ENCODE data around the gene NPHP1. TPM values are rescaled to one million over a fixed set of nuclear protein-coding genes. Genes with fewer than 3 reads are reported as not detected.

Gene NPHP1
- total and polyA plus RNA-seq, 2 donors (not counting 1 experiment from before 2014, with no cell fraction given): 2.4 TPM

DNA sequence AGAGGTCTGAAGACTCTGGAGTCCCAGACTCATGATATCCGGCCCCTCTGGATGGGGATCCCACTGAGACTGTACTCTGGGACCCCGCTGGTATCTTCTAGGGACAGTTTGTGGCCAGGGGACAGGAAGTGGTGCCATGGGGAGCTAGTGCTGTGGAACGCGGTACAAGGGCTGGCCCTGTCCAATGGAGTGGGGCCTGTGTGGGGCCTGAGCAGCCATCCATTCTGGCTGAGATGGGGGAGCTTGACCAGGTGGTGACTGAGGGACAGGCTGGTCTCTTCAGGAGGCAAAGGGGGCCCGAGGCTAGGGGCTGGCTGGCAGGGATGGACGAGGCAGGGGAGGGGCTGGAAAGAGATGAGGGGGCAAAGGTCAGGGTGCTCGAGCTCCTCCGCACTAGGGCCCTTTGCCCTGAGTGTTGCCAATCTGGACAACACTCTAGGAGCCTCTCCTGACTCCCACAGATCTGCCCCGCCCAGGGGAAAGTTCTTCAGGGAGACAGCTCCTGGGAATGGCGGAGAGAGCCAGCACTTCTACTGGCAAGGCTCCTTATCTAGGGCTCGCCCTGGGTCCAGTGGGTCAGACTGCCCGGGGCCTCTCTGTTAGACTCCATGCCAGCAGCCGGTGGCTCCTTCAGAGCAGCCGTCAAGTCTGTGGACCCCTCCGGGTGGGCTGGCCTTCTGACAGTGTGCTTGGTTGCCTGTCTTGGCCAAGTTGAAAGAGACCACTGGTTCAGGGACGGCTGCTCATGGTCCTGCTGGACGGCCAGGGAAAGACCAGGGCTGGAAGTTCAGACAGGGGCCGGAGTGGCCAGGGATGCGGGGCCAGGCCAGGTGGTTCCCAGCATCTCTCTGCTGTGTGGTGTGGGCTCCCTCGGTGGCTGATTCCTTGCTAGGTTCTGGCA is 101.5 kb downstream of the NPHP1 start:
- Histone ChIP-seq H3K4me2 (replicated peaks; ENCODE audit: low read depth, low read length, poor library complexity, severe bottlenecking) (no peak overlapping the region), H3K27ac (ENCODE audit: low read length in 2 of 2) (no peak overlapping the region), H3K4me1 (ENCODE audit: control insufficient read depth in 2 of 2, insufficient read depth in 2 of 2, low read length in 2 of 2) (no peaks in the 10 kb centered on the region), H3K79me2 (ENCODE audit: control insufficient read depth, insufficient read depth, low read length) (no peaks in the 10 kb centered on the region), H4K20me1 (ENCODE audit: control insufficient read depth, insufficient read depth, low read length, poor library complexity, severe bottlenecking) (no peaks in the 10 kb centered on the region), H3K4me3 (ENCODE audit: control extremely low read depth in 1 of 5, extremely low read depth in 1 of 5, insufficient read depth in 1 of 5, low read depth in 2 of 5, low read length in 4 of 5) (no peak overlapping the region), H3K36me3 (replicated peaks in 1 of 2; ENCODE audit: control extremely low read depth in 1 of 2, control insufficient read depth in 1 of 2, extremely low read depth in 1 of 2, insufficient read depth in 2 of 2, low read length in 1 of 2) (no peaks in the 10 kb centered on the region), H3K9me3 (ENCODE audit: control extremely low read depth in 1 of 3, control insufficient read depth in 2 of 3, insufficient read depth in 1 of 3, low read length in 2 of 3) (peaks cover 0 to 12% (median 0%) of the 10 kb centered on the region in 3 donors), H3K27me3 (replicated peaks in 1 of 4; ENCODE audit: control extremely low read depth in 1 of 4, control insufficient read depth in 3 of 4, insufficient read depth in 4 of 4, low read length in 3 of 4) (peaks cover 0 to 8% (median 0%) of the 10 kb centered on the region in 4 experiments), H2AFZ (ENCODE audit: insufficient read depth, low read depth, low read length, poor library complexity, severe bottlenecking) (no peak overlapping the region), H3K9ac (ENCODE audit: low read length) (no peak overlapping the region)
- H3K9me3 Mint-ChIP-seq (ENCODE audit: insufficient read depth): peaks cover 1% of the 10 kb centered on the region
- POLR2A ChIA-PET: no interaction called here
- no peaks in the 10 kb centered on the region for H3K4me1 Mint-ChIP-seq
- no peak for TF ChIP-seq CTCF (IDR thresholded peaks at IDR 0.05)
- TF ChIP-seq EZH2 (IDR thresholded peaks at IDR 0.05; ENCODE audit: borderline replicate concordance, insufficient read depth, low read depth, low read length, poor library complexity, severe bottlenecking): no peak
- ATAC-seq (ENCODE audit: low read depth): no peak
- intact Hi-C loops (cut with micrococcal nuclease): no loop called here
- H3K4me3 Mint-ChIP-seq: no peak overlapping the region
- H3K27ac Mint-ChIP-seq: no peak overlapping the region
- DNase-seq: no peak
- CTCF ChIA-PET: no interaction called here
- H3K27me3 Mint-ChIP-seq: peaks cover 44% of the 10 kb centered on the region
- WGBS (ENCODE audit: insufficient coverage): 93% methylated on average over 17 of the region's 20 CpGs
